Gastrocnemius medialis (tissue), 4 donors: ENCODE measurements around the gene FNTB.

Experiments
- CTCF ChIP-seq, 5 experiments: fragments of 450-650 bp in 3 of 5; fragments of 200-600 bp in 2 of 5; sonication (generic) in 2 of 5; IDR thresholded peaks in 4 of 5; conservative IDR thresholded peaks in 1 of 5; 1 replicate in 4 of 5; 2 replicates in 1 of 5; pipeline ENCODE4 v1.5.1; 2016 to 2019; ENCODE audit warnings: antibody characterized with exemption in 5 of 5, mild to moderate bottlenecking in 3 of 5, moderate library complexity in 3 of 5
- POLR2A ChIP-seq, 2 donors: fragments of 450-650 bp; IDR thresholded peaks; one replicate each; pipeline ENCODE4 v1.6.1; 2017; ENCODE audit warnings: antibody characterized with exemption in 2 of 2, mild to moderate bottlenecking in 2 of 2, moderate library complexity in 2 of 2

DNA sequence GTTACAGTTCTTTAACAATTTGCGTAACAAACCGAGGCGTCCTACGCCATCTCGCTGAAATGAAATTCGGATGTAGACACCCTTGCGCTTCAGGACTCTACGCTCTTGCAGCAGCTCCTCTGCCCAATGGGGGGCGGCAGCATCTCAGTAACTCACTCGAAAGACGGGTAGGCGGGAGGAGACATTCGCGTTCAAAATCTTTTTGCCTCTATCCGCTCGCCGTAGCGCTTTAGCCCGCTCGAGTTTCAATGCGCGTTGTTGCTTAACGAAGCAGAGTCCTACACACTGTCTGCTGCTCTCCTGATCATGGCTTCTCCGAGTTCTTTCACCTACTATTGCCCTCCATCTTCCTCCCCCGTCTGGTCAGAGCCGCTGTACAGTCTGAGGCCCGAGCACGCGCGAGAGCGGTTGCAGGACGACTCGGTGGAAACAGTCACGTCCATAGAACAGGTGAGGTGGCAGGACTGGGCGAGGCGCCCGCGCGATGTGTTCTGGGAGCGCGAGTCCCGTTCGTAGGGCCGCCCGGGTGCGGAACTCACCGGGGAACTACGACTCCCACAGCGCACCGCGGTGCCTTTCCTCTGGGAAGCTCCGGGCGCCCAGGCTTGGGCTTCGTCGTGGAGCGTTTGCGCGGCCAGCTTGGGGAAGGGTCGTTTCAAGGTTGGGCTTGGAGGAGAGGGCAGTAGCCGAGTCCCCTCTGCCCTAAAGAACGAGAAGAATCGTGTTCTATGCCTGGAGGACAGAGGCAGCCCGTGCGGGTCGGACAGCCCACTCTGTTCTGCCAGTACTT lies at the start of gene FNTB:
- peak; percentile 72 to 75 for TF ChIP-seq POLR2A (IDR thresholded peaks at IDR 0.05)
- TF ChIP-seq CTCF (IDR thresholded peaks at IDR 0.05 in 4 of 5, conservative IDR thresholded peaks at IDR 0.05 in 1 of 5): peak; percentile 58 to 83 (median 74)
